OCI-LY1 (cell line): ENCODE measurements around the gene GSTM2.
A peak's percentile ranks its signal among the peaks of the same experiment; 100 is the strongest.

ENCODE experiments used
- H2AFZ ChIP-seq: fragments of 200-600 bp; sonication (generic), shearing (Covaris generic); 2 replicates; pipeline ENCODE4 v1.6.0; 2014; ENCODE audit warnings: antibody characterized with exemption, mild to moderate bottlenecking, low read length
- H3F3A ChIP-seq: fragments of 200-600 bp; sonication (generic), shearing (Covaris generic); 2 replicates; pipeline ENCODE4 v1.6.0; 2014; ENCODE audit warnings: mild to moderate bottlenecking, antibody characterized with exemption, low read length, moderate library complexity; ENCODE audit not compliant: insufficient read depth
- H3K27ac ChIP-seq: fragments of 200-600 bp; sonication (generic); 2 replicates; pipeline ENCODE4 v1.5.1; 2014; ENCODE audit warnings: low read length, mixed run types, mild to moderate bottlenecking, low read depth; ENCODE audit not compliant: poor library complexity, severe bottlenecking
- H3K27me3 ChIP-seq: fragments of 200-600 bp; sonication (generic); 2 replicates; pipeline ENCODE4 v1.6.0; 2014; ENCODE audit warnings: antibody characterized with exemption, mild to moderate bottlenecking, low read length, moderate library complexity; ENCODE audit not compliant: insufficient read depth
- H3K36me3 ChIP-seq: fragments of 200-600 bp; sonication (generic); 2 replicates; pipeline ENCODE4 v1.6.1; 2014; ENCODE audit warnings: mild to moderate bottlenecking, antibody characterized with exemption, low read length, moderate library complexity, mixed read lengths; ENCODE audit not compliant: insufficient read depth
- H3K4me1 ChIP-seq: fragments of 200-600 bp; sonication (generic); 2 replicates; pipeline ENCODE4 v1.5.1; 2014; ENCODE audit warnings: mild to moderate bottlenecking, low read length, moderate library complexity; ENCODE audit not compliant: insufficient read depth, severe bottlenecking
- H3K4me2 ChIP-seq: fragments of 200-600 bp; sonication (generic), shearing (Covaris generic); 2 replicates; pipeline ENCODE4 v1.6.1; 2014; ENCODE audit warnings: low read length
- H3K4me3 ChIP-seq: fragments of 200-600 bp; sonication (generic); 2 replicates; pipeline ENCODE4 v1.5.1; 2014; ENCODE audit warnings: low read length, low read depth, mild to moderate bottlenecking, mixed read lengths; ENCODE audit not compliant: poor library complexity, severe bottlenecking
- H3K79me2 ChIP-seq: fragments of 200-600 bp; shearing (Covaris generic); 2 replicates; pipeline ENCODE4 v1.6.1; 2016; ENCODE audit warnings: mixed run types, low read length, mixed read lengths; ENCODE audit not compliant: insufficient read depth
- H3K9ac ChIP-seq: fragments of 200-600 bp; sonication (generic), shearing (Covaris generic); 2 replicates; pipeline ENCODE4 v1.6.1; 2014; ENCODE audit warnings: mild to moderate bottlenecking, low read length, mixed read lengths
- H3K9me2 ChIP-seq: fragments of 200-600 bp; sonication (generic), shearing (Covaris generic); 2 replicates; pipeline ENCODE4 v1.6.1; 2014; ENCODE audit warnings: low read depth, mild to moderate bottlenecking, low read length, mixed read lengths
- H3K9me3 ChIP-seq: fragments of 200-600 bp; shearing (Covaris generic); 2 replicates; pipeline ENCODE4 v1.6.1; 2014; ENCODE audit warnings: low read length, mixed read lengths
- H4K20me1 ChIP-seq: fragments of 200-600 bp; sonication (generic), shearing (Covaris generic); 2 replicates; pipeline ENCODE4 v1.6.0; 2016; ENCODE audit warnings: mild to moderate bottlenecking, low read length; ENCODE audit not compliant: insufficient read depth
- EZH2 ChIP-seq: fragments of 200-600 bp; sonication (generic), shearing (Covaris generic); IDR thresholded peaks from 2 replicates; pipeline ENCODE4 v1.8.0; 2017; ENCODE audit warnings: borderline replicate concordance, mixed run types, mild to moderate bottlenecking, antibody characterized with exemption, low read length, moderate library complexity, mixed read lengths
- TF ChIP-seq, protein P1 (sequence below): fragments of 200-600 bp; sonication (generic), shearing (Covaris generic); IDR thresholded peaks from 2 replicates; pipeline ENCODE4 v1.5.1; 2017; ENCODE audit warnings: mild to moderate bottlenecking, antibody characterized with exemption, low read length, moderate library complexity, mixed read lengths

Gene GSTM2

DNA sequence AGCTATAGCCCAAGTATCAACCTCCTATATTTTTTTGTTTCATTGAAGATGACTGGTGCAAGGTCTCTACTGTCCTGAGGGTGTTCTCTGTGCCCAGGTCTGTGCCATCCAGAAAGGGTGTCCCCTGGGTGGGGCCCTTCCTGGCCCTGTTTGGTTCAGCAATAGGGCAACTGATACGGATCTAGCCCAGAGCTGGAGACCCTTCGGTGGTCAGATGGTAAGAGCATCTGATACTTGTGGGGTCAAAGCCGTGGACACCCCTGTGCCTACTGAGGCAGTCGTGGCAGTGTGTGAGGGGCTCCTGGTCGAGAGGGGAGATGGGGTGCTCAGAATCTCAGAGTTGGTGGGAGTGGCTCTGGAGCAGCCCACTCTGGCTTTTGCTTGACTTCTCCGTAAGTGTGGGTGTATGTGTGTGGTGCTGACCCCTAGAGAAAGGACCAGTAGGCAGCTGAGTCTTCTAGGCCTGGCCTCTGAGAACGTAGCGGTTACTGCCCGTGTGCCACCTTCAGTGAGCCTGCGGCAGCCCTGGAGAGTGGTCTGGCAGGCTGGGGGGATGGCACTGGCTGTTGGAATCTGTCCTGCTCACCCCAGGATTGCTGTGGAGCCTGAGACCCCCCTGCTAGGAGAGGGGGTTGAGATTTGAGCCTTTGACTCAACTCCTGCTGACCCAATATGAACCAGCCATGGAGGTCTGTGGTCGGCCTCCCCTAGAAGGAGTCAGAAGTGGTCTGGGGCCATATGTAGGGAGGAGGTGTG is 45.5 kb upstream of the GSTM2 start:
- peak overlapping the region; percentile 87 for H3K4me3 ChIP-seq

GRCh38 chr1:109622895-109623294 is 45.0 kb upstream of the GSTM2 start:
- Histone ChIP-seq H3K4me2 (peak overlapping the region; percentile 75; the same call in 1 of the 2 replicates), H3K4me3 (peak overlapping the region; percentile 55)

More for the DNA sequence above, 45.5 kb upstream of the GSTM2 start:
- H3K36me3 ChIP-seq = peaks cover 4% of the 10 kb centered on the region; the same call in 1 of the 2 replicates
- peak overlapping the region; percentile 79 for H3K27ac ChIP-seq
- H3K79me2 ChIP-seq = no peaks in the 10 kb centered on the region
- H3K9ac ChIP-seq = peak overlapping the region; percentile 85; the same call in 1 of the 2 replicates
- H2AFZ ChIP-seq = no peak overlapping the region
- H4K20me1 ChIP-seq = no peaks in the 10 kb centered on the region
- H3K4me1 ChIP-seq = peaks cover 58% of the 10 kb centered on the region
- TF ChIP-seq EZH2 = no peak
- TF ChIP-seq, protein P1, sequence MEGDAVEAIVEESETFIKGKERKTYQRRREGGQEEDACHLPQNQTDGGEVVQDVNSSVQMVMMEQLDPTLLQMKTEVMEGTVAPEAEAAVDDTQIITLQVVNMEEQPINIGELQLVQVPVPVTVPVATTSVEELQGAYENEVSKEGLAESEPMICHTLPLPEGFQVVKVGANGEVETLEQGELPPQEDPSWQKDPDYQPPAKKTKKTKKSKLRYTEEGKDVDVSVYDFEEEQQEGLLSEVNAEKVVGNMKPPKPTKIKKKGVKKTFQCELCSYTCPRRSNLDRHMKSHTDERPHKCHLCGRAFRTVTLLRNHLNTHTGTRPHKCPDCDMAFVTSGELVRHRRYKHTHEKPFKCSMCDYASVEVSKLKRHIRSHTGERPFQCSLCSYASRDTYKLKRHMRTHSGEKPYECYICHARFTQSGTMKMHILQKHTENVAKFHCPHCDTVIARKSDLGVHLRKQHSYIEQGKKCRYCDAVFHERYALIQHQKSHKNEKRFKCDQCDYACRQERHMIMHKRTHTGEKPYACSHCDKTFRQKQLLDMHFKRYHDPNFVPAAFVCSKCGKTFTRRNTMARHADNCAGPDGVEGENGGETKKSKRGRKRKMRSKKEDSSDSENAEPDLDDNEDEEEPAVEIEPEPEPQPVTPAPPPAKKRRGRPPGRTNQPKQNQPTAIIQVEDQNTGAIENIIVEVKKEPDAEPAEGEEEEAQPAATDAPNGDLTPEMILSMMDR = no peak
- peak overlapping the region; percentile 75 for H3K4me2 ChIP-seq
- H3K9me3 ChIP-seq = no peaks in the 10 kb centered on the region
- no peaks in the 10 kb centered on the region for H3F3A ChIP-seq
- H3K9me2 ChIP-seq = no peaks in the 10 kb centered on the region
- no peaks in the 10 kb centered on the region for H3K27me3 ChIP-seq

DNA sequence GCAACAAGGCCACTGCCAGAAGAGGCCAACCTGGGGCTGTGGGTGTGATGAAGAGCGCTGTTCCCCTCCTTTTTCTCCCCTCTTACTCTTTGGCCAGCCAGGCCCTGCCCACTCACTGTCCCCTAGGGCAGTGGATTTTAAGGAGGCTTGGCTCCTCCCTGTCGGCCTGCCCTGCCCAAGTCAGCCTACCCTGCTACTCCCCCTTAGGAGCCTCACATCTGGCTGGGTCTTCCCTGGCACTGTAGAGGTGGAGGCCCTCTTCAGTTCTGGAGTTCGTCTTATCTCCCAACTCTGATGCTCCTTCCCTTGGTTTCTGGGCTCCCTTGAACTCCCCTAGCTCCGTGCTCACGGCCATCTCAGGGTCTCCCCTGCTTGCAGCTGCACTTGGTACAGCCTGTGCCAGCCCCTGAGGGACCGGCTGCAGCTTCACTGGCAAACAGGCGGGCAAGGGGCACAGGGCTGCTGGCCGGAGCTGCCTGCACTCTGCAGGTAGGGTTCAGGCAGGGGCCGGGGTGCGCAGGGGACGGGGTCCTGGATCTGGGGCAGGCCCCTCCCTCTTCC is 44.2 kb upstream of the GSTM2 start:
- H3K4me3 ChIP-seq = peak overlapping the region; percentile 55
- TF ChIP-seq, protein P1 = no peak
- no peak for TF ChIP-seq EZH2
- H3K27ac ChIP-seq = peak overlapping the region; percentile 79
- peak overlapping the region; percentile 63; the same call in 1 of the 2 replicates for H3K9ac ChIP-seq
- no peaks in the 10 kb centered on the region for H3K9me3 ChIP-seq
- no peaks in the 10 kb centered on the region for H3K79me2 ChIP-seq
- H3K27me3 ChIP-seq = no peaks in the 10 kb centered on the region
- H3F3A ChIP-seq = no peaks in the 10 kb centered on the region
- H4K20me1 ChIP-seq = no peaks in the 10 kb centered on the region
- peak overlapping the region; percentile 75 for H3K4me2 ChIP-seq
- H3K4me1 ChIP-seq = peaks cover 54% of the 10 kb centered on the region
- no peaks in the 10 kb centered on the region for H3K9me2 ChIP-seq
- H2AFZ ChIP-seq = no peak overlapping the region
- peaks cover 17% of the 10 kb centered on the region for H3K36me3 ChIP-seq

More at GRCh38 chr1:109622895-109623294, 45.0 kb upstream of the GSTM2 start:
- Histone ChIP-seq H3K9me3 (no peaks in the 10 kb centered on the region), H3K9ac (peak overlapping the region; percentile 63; the same call in 1 of the 2 replicates), H3K79me2 (no peaks in the 10 kb centered on the region), H3F3A (no peaks in the 10 kb centered on the region), H3K36me3 (peaks cover 10% of the 10 kb centered on the region; the same call in 1 of the 2 replicates), H3K4me1 (peaks cover 58% of the 10 kb centered on the region), H4K20me1 (no peaks in the 10 kb centered on the region), H3K27ac (peak overlapping the region; percentile 79), H3K9me2 (no peaks in the 10 kb centered on the region), H3K27me3 (no peaks in the 10 kb centered on the region), H2AFZ (no peak overlapping the region)
- TF ChIP-seq EZH2 = no peak
- TF ChIP-seq, protein P1 = no peak
